K562 (cell line): Measurements from ENCODE around the gene OPA3. TPM values are rescaled to one million over a fixed set of nuclear protein-coding genes. Genes with fewer than 3 reads are reported as not detected.
A peak's percentile ranks its signal among the peaks of the same experiment; 100 is the strongest.

Source experiments
- ELF4 ChIP-seq: fragments of 450-650 bp; formaldehyde crosslinking; IDR thresholded peaks from 2 replicates; pipeline ENCODE4 v1.4.0; 2022; ENCODE audit warnings: missing genetic modification characterization
- KDM1A ChIP-seq, 2 experiments: fragments of 450-650 bp; IDR thresholded peaks; 2 replicates each; pipeline ENCODE4 v1.6.1; 2016; ENCODE audit warnings: mild to moderate bottlenecking in 2 of 2
- MAFK ChIP-seq: IDR thresholded peaks from 2 replicates; pipeline ENCODE4 v1.6.1; 2011; ENCODE audit warnings: low read length, improper control_type of control experiment
- MEIS2 ChIP-seq: fragments of 450-650 bp; IDR thresholded peaks from 2 replicates; pipeline ENCODE4 v1.6.1; 2014; ENCODE audit warnings: mild to moderate bottlenecking; ENCODE audit not compliant: partially characterized antibody
- NFATC3 ChIP-seq: fragments of 450-650 bp; IDR thresholded peaks from 2 replicates; pipeline ENCODE4 v1.6.1; 2017; ENCODE audit warnings: mild to moderate bottlenecking
- PYGO2 ChIP-seq: fragments of 450-650 bp; IDR thresholded peaks from 2 replicates; pipeline ENCODE4 v1.6.1; 2016; ENCODE audit warnings: mild to moderate bottlenecking, missing genetic modification characterization, moderate library complexity, missing compliant biosample characterization
- SMAD3 ChIP-seq: fragments of 450-650 bp; formaldehyde crosslinking; conservative IDR thresholded peaks from 2 replicates; pipeline ENCODE4 v1.4.0; 2020; ENCODE audit warnings: mild to moderate bottlenecking
- SP2 ChIP-seq: IDR thresholded peaks from 2 replicates; pipeline ENCODE4 v1.6.1; 2011; ENCODE audit warnings: mild to moderate bottlenecking, low read depth, low read length, moderate library complexity; ENCODE audit not compliant: poor library complexity, severe bottlenecking; ENCODE audit errors: extremely low read depth
- SRSF7 ChIP-seq: fragments of 200-400 bp; formaldehyde crosslinking; optimal IDR thresholded peaks from 2 replicates; pipeline ENCODE3; 2017; ENCODE audit warnings: mild to moderate bottlenecking, low read depth, low read length
- TAF1 ChIP-seq: IDR thresholded peaks from 2 replicates; pipeline ENCODE4 v1.6.1; 2011; ENCODE audit warnings: mild to moderate bottlenecking, low read length, moderate library complexity; ENCODE audit not compliant: insufficient read depth, control insufficient read depth, severe bottlenecking; ENCODE audit errors: extremely low read depth
- TFAP4 ChIP-seq: sonication (generic); formaldehyde crosslinking; IDR thresholded peaks from 2 replicates; pipeline ENCODE4 v1.8.0; 2022; ENCODE audit warnings: missing genetic modification reagents, mild to moderate bottlenecking, moderate library complexity, borderline replicate concordance
- ZBTB7A ChIP-seq: IDR thresholded peaks from 2 replicates; pipeline ENCODE4 v1.6.1; 2011; ENCODE audit warnings: low read depth, mild to moderate bottlenecking, low read length, moderate library complexity, borderline replicate concordance; ENCODE audit not compliant: control insufficient read depth
- ZFPM2 ChIP-seq: fragments of 250-450 bp; sonication (Bioruptor Pico); IDR thresholded peaks from 2 replicates; pipeline ENCODE4 v1.5.1; 2022; ENCODE audit warnings: mild to moderate bottlenecking
- ZNF232 ChIP-seq: sonication (generic); formaldehyde crosslinking; IDR thresholded peaks from 2 replicates; pipeline ENCODE4 v1.8.0; 2022; ENCODE audit warnings: mild to moderate bottlenecking, missing genetic modification reagents
- ZNF253 ChIP-seq: fragments of 250-450 bp; sonication (Bioruptor Pico); conservative IDR thresholded peaks from 2 replicates; pipeline ENCODE4 v1.6.1; 2021; ENCODE audit warnings: mild to moderate bottlenecking
- polyA plus RNA-seq, 8 experiments: library from polyadenylated mRNA; depleted of rRNA in 4 of 8; stranded (reverse) in 5 of 8; unstranded in 3 of 8; fragments of >200 nt; fragmentation: Nextera tagmentation in 2 of 8; fragmentation: Illumina TruSeq in 1 of 8; extraction: Ambion mirVana in 2 of 8; extraction: Trizol in 1 of 8; gene quantifications; 2 replicates each; pipeline versions ENCODE4 v1.2.1 to v1.2.3, GENCODE V29; 2011 to 2014; ENCODE audit warnings: inconsistent platforms in 1 of 8, missing spikeins in 1 of 8
- total RNA-seq, 7 experiments: library from RNA; depleted of rRNA in 6 of 7; stranded (reverse); fragments of >200 nt in 6 of 7; fragmentation: Illumina TruSeq in 2 of 7; extraction: Trizol in 2 of 7; gene quantifications; 2 replicates each; pipeline versions ENCODE4 v1.2.1 to v1.2.3, GENCODE V29; 2011 to 2021; ENCODE audit warnings: low replicate concordance in 1 of 7
- TF ChIP-seq, protein P1 (sequence below): sonication (generic); formaldehyde crosslinking; IDR thresholded peaks from 2 replicates; pipeline ENCODE4 v1.9.0; 2022; ENCODE audit warnings: mild to moderate bottlenecking, missing genetic modification reagents
- TF ChIP-seq, protein P2 (sequence below): fragments of 250-450 bp; sonication (Bioruptor Pico); IDR thresholded peaks from 2 replicates; pipeline ENCODE4 v1.4.0; 2020; ENCODE audit warnings: mild to moderate bottlenecking, moderate library complexity, borderline replicate concordance
- TF ChIP-seq, protein P3 (sequence below), 2 experiments: fragments of 450-650 bp; conservative IDR thresholded peaks; 2 replicates each; pipeline ENCODE4 v1.6.1; 2017; ENCODE audit warnings: mild to moderate bottlenecking in 2 of 2, moderate library complexity in 2 of 2
- TF ChIP-seq, protein P4 (sequence below): fragments of 450-650 bp; IDR thresholded peaks from 2 replicates; pipeline ENCODE4 v1.6.1; 2016; ENCODE audit warnings: borderline replicate concordance

OPA3 gene
- total and polyA plus RNA-seq, 9 of the 15 experiments (the other 6 are each of a cell fraction or from before 2014, with no cell fraction given), result 1.4 to 18.8 (median 9.0) TPM

DNA sequence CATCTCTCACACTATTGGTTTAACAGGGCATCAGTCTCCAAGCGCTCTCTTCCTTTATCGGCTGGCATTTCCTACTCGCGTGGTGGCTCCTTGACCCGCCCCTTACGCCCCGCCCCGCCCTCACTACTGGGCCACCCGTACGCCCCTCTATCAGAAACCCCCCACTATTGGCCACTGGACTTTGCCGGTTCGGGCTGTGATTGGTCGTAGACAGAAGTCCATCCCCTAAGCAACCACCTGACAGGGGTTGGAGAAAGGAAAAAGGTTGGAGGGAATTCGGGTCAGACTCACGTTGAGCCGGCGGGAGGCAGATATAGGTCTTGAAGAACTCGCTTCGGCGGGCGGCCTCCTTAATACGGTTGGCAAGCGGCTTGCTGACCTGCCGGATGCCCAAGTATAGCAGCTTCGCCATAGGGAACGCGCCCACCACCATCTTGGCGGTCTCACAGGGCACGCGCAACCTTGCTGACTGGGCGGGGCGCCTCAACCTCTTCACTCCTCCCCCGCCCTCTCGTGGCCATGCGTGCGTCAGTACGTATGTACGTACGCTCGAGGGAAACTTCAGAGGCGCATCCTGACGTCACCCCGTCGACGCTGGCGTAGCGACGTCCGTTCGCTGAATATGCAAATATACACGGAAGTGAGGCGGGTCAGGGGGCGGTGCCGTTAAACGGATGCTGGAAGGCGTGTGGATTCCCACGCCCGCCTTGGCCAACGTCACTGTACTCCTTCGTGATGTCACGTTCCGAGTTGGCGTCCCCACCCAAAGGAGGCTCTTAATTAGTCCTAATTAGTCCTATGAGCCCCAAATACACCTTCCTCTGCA lies at the start of gene OPA3 (continued):
- TF ChIP-seq SMAD3 (CRISPR knock-in tag) (0 out of 2 replicates have a peak, but pooled peaks have one; percentile 53), ELF4 (CRISPR knock-in tag) (no peak), KDM1A (IDR thresholded peaks at IDR 0.05) (no peak), SP2 (peak; percentile 88), ZNF253 (0 out of 2 replicates have a peak, but pooled peaks have one; percentile 18), MEIS2 (peak; percentile 61), PYGO2 (tag) (no peak), ZBTB7A (no peak), ZNF232 (CRISPR knock-in tag) (no peak), SRSF7 (no peak), TFAP4 (CRISPR knock-in tag) (peak; percentile 88), ZFPM2 (CRISPR knock-in tag) (no peak), MAFK (peak; percentile 13), TAF1 (peak; percentile 74), NFATC3 (no peak)
- TF ChIP-seq, protein P1, sequence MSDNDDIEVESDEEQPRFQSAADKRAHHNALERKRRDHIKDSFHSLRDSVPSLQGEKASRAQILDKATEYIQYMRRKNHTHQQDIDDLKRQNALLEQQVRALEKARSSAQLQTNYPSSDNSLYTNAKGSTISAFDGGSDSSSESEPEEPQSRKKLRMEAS (CRISPR knock-in tag), result peak; percentile 90
- TF ChIP-seq, protein P2, sequence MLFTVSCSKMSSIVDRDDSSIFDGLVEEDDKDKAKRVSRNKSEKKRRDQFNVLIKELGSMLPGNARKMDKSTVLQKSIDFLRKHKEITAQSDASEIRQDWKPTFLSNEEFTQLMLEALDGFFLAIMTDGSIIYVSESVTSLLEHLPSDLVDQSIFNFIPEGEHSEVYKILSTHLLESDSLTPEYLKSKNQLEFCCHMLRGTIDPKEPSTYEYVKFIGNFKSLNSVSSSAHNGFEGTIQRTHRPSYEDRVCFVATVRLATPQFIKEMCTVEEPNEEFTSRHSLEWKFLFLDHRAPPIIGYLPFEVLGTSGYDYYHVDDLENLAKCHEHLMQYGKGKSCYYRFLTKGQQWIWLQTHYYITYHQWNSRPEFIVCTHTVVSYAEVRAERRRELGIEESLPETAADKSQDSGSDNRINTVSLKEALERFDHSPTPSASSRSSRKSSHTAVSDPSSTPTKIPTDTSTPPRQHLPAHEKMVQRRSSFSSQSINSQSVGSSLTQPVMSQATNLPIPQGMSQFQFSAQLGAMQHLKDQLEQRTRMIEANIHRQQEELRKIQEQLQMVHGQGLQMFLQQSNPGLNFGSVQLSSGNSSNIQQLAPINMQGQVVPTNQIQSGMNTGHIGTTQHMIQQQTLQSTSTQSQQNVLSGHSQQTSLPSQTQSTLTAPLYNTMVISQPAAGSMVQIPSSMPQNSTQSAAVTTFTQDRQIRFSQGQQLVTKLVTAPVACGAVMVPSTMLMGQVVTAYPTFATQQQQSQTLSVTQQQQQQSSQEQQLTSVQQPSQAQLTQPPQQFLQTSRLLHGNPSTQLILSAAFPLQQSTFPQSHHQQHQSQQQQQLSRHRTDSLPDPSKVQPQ (CRISPR knock-in tag), result 0 out of 2 replicates have a peak, but pooled peaks have one; percentile 47
- TF ChIP-seq, protein P3, sequence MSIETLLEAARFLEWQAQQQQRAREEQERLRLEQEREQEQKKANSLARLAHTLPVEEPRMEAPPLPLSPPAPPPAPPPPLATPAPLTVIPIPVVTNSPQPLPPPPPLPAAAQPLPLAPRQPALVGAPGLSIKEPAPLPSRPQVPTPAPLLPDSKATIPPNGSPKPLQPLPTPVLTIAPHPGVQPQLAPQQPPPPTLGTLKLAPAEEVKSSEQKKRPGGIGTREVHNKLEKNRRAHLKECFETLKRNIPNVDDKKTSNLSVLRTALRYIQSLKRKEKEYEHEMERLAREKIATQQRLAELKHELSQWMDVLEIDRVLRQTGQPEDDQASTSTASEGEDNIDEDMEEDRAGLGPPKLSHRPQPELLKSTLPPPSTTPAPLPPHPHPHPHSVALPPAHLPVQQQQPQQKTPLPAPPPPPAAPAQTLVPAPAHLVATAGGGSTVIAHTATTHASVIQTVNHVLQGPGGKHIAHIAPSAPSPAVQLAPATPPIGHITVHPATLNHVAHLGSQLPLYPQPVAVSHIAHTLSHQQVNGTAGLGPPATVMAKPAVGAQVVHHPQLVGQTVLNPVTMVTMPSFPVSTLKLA (conservative IDR thresholded peaks at IDR 0.05), result peak; percentile 87 to 96
- TF ChIP-seq, protein P4, sequence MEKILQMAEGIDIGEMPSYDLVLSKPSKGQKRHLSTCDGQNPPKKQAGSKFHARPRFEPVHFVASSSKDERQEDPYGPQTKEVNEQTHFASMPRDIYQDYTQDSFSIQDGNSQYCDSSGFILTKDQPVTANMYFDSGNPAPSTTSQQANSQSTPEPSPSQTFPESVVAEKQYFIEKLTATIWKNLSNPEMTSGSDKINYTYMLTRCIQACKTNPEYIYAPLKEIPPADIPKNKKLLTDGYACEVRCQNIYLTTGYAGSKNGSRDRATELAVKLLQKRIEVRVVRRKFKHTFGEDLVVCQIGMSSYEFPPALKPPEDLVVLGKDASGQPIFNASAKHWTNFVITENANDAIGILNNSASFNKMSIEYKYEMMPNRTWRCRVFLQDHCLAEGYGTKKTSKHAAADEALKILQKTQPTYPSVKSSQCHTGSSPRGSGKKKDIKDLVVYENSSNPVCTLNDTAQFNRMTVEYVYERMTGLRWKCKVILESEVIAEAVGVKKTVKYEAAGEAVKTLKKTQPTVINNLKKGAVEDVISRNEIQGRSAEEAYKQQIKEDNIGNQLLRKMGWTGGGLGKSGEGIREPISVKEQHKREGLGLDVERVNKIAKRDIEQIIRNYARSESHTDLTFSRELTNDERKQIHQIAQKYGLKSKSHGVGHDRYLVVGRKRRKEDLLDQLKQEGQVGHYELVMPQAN, result peak; percentile 90; the same call in 1 of the 2 replicates
